Measurements from ENCODE around the gene FLNB.
"Not testable (repeated sequence)": the region's sequence is repeated elsewhere in the genome, so short reads cannot be mapped to it uniquely, and the experiment has no call there.

DNA sequence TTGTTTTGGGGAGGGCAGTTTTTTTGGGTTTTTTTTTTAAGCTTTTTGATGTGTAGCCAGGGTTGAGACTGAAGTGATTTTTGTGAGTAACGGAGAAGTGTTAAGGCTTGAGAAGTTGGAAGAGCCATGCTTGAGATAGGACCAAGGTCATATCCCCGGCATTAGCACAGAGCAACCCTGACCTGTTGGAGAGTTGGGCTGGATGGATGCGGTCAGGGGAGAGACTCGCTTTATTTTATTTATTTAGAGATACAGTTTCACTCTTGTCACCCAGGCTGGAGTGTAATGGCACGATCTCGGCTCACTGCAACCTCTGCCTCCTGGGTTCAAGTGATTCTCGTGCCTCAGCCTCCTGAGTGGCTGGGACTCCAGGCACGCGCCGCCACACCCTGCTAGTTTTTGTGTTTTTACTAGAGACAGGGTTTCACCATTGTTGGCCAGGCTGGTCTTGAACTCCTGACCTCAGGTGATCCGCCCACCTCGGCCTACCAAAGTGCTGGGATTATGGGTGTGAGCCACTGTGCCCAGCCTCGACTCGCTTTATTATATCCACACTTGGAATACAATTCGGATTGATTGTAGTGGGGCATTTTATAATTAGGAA lies 43.5 kb downstream of the FLNB start:
- TF ChIP-seq, protein P1, sequence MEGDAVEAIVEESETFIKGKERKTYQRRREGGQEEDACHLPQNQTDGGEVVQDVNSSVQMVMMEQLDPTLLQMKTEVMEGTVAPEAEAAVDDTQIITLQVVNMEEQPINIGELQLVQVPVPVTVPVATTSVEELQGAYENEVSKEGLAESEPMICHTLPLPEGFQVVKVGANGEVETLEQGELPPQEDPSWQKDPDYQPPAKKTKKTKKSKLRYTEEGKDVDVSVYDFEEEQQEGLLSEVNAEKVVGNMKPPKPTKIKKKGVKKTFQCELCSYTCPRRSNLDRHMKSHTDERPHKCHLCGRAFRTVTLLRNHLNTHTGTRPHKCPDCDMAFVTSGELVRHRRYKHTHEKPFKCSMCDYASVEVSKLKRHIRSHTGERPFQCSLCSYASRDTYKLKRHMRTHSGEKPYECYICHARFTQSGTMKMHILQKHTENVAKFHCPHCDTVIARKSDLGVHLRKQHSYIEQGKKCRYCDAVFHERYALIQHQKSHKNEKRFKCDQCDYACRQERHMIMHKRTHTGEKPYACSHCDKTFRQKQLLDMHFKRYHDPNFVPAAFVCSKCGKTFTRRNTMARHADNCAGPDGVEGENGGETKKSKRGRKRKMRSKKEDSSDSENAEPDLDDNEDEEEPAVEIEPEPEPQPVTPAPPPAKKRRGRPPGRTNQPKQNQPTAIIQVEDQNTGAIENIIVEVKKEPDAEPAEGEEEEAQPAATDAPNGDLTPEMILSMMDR (IDR thresholded peaks at IDR 0.05) = not testable (repeated sequence)
- TF ChIP-seq EZH2phosphoT487 (IDR thresholded peaks at IDR 0.05) = not testable (repeated sequence)
